Placental pericyte (primary cell): ENCODE results near the gene TWIST2. TPM values are rescaled to one million over a fixed set of nuclear protein-coding genes. Genes with fewer than 3 reads are reported as not detected.

Experiments
- total RNA-seq: library from RNA; depleted of rRNA; stranded (reverse); fragments of >200 nt; gene quantifications from 2 replicates; pipeline ENCODE4 v1.2.3, GENCODE V29; 2012

The TWIST2 gene
- total RNA-seq, result 30.4 and 66.4 TPM in 2 replicates

GRCh38 chr2:238847841-238848690, at the start of gene TWIST2:
Gene TWIST2 (plus strand): TSS chr2:238848085. CDS start chr2:238848216, 131 bp downstream.

